DND-41 (cell line): ENCODE measurements around the gene TM7SF3.

ENCODE experiments used
- EZH2 ChIP-seq: IDR thresholded peaks from 3 replicates; pipeline ENCODE4 v1.6.1; 2012; ENCODE audit warnings: borderline replicate concordance, low read depth, mild to moderate bottlenecking, moderate library complexity, low read length, inconsistent platforms; ENCODE audit not compliant: severe bottlenecking
- TF ChIP-seq, protein P1 (sequence below): IDR thresholded peaks from 2 replicates; pipeline ENCODE4 v1.5.1; 2012; ENCODE audit warnings: borderline replicate concordance, low read length, moderate library complexity, mild to moderate bottlenecking; ENCODE audit not compliant: poor library complexity, severe bottlenecking; ENCODE audit errors: extremely low read depth

DNA sequence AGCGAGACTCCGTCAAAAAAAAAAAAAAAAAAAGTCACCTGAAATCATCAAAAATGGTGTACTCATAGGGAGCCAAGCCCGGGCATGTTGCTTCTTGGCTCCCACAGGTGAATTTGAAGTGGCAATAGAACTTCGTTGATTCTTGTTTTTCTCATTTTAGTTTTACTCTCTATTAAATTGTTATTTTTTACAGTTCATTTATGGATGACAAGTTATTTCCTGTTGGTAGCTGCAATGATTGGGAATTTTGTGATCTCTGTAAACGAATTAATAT lies 1.3 kb downstream of the TM7SF3 start:
- TF ChIP-seq, protein P1, sequence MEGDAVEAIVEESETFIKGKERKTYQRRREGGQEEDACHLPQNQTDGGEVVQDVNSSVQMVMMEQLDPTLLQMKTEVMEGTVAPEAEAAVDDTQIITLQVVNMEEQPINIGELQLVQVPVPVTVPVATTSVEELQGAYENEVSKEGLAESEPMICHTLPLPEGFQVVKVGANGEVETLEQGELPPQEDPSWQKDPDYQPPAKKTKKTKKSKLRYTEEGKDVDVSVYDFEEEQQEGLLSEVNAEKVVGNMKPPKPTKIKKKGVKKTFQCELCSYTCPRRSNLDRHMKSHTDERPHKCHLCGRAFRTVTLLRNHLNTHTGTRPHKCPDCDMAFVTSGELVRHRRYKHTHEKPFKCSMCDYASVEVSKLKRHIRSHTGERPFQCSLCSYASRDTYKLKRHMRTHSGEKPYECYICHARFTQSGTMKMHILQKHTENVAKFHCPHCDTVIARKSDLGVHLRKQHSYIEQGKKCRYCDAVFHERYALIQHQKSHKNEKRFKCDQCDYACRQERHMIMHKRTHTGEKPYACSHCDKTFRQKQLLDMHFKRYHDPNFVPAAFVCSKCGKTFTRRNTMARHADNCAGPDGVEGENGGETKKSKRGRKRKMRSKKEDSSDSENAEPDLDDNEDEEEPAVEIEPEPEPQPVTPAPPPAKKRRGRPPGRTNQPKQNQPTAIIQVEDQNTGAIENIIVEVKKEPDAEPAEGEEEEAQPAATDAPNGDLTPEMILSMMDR: no peak
- TF ChIP-seq EZH2: no peak
